AG09309 (cell line): ENCODE measurements around the gene SAXO1.

Experiments
- DNase-seq: peaks from one replicate; pipeline ENCODE4 v3.0.0-alpha.2; 2010; ENCODE audit warnings: low read depth
- H3K4me3 ChIP-seq: 2 replicates; pipeline ENCODE4 v1.5.1; 2011; ENCODE audit warnings: mild to moderate bottlenecking, low read depth, low read length, moderate library complexity; ENCODE audit not compliant: control insufficient read depth
- TF ChIP-seq, protein P1 (sequence below): IDR thresholded peaks from 2 replicates; pipeline ENCODE4 v1.5.1; 2011; ENCODE audit warnings: mild to moderate bottlenecking, low read depth, low read length, inconsistent platforms; ENCODE audit not compliant: insufficient read depth, control insufficient read depth; ENCODE audit errors: missing control alignments

The SAXO1 gene

DNA sequence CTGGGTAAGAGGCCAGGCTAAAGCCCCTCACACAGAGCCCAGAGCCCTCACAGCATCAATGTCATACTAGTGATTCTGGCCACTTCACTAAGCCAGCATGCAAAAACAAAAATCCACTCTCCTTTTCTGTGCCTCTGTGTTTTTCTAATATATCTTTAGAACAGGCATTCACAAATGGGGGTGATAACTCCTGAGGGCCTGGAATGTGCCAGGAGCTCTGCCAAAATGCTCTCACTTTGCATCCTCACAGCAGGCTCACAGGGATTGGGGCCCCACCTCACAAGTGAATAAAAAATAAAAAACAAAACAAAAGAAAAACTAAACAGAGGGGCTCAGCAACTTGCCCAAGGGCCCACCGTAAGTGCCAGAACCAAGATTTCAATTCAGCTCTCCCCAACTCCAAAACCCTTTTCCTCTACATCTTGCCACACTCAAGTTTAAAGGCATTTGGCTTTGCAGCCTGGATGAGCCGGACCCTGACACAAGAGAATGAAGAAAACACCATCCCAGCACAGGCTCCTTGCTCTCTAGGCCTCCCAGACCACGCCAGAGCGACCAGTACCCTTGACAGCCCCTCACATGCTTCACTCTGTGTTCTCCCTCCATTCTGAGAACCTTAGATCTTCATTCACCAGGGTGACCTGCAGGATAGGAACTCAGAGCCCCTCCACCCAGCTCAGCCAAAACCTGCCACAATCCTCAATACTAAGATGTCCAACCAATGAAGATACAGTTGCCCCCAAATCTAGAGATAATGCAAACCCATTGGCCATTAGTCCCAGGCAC is 51.3 kb downstream of the SAXO1 start:
- no peak overlapping the region for H3K4me3 ChIP-seq
- TF ChIP-seq, protein P1, sequence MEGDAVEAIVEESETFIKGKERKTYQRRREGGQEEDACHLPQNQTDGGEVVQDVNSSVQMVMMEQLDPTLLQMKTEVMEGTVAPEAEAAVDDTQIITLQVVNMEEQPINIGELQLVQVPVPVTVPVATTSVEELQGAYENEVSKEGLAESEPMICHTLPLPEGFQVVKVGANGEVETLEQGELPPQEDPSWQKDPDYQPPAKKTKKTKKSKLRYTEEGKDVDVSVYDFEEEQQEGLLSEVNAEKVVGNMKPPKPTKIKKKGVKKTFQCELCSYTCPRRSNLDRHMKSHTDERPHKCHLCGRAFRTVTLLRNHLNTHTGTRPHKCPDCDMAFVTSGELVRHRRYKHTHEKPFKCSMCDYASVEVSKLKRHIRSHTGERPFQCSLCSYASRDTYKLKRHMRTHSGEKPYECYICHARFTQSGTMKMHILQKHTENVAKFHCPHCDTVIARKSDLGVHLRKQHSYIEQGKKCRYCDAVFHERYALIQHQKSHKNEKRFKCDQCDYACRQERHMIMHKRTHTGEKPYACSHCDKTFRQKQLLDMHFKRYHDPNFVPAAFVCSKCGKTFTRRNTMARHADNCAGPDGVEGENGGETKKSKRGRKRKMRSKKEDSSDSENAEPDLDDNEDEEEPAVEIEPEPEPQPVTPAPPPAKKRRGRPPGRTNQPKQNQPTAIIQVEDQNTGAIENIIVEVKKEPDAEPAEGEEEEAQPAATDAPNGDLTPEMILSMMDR: no peak
- no peak for DNase-seq

DNA sequence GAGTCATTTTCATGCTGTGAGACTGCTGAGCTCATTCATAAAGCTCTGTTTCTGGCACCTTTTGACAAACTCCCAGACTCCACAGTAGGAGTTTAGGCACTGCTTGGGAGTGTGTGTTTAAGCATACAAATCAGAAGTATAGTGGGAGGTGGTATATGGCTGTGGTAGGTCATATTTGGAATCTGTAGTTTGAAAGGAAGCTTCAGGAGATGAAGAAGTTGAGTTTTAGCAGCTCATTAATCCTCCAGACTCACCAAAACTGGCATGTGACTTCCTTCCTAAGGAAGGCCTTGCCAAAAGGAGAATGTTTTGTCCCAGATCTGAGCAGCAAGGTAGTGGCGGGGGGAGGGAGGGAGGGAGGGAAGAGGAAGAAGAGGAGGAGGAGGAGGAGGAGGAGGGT is 52.8 kb downstream of the SAXO1 start:
- TF ChIP-seq, protein P1: no peak
- no peak overlapping the region for H3K4me3 ChIP-seq
- no peak for DNase-seq

DNA sequence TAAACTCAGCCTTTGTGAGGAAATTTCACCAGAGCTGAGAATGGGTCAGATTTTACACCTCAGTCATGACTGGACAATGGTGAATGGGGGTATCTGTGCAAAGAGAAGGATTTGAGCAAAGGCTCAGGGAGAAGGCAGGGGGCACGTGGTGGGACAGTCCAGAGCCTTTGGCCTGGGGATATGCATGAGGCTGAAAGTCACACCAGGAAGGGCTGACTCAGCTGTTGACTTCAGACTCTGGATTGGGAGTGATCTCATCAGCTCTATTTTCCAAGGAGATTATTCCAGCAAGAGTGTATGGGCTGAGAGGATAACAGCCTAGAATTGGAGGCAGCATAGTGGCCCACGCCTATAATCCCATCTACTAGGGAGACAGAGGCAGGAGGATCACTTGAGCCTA is 53.6 kb downstream of the SAXO1 start:
- TF ChIP-seq, protein P1: no peak
- no peak overlapping the region for H3K4me3 ChIP-seq
- DNase-seq: no peak

DNA sequence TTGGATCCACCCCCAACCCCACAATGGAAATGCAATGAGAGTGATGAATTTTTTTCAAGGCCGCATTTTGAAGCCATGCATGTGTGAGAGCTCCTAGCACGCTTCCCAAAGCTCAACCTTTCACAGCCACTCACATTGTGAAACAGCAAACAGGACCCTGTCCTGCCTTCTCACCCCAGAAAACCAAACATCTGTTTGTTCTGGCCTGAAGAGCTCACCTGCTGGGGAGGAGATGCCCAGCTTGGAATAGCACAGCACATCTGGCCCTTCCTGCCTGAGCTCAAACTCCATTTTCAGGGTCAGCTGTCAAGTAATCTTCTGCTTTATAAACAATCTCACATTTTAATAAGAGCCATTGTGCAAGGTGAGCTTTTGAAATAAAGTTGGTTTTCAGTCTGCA is 54.8 kb downstream of the SAXO1 start:
- DNase-seq: no peak
- H3K4me3 ChIP-seq: no peak overlapping the region
- TF ChIP-seq, protein P1: no peak

DNA sequence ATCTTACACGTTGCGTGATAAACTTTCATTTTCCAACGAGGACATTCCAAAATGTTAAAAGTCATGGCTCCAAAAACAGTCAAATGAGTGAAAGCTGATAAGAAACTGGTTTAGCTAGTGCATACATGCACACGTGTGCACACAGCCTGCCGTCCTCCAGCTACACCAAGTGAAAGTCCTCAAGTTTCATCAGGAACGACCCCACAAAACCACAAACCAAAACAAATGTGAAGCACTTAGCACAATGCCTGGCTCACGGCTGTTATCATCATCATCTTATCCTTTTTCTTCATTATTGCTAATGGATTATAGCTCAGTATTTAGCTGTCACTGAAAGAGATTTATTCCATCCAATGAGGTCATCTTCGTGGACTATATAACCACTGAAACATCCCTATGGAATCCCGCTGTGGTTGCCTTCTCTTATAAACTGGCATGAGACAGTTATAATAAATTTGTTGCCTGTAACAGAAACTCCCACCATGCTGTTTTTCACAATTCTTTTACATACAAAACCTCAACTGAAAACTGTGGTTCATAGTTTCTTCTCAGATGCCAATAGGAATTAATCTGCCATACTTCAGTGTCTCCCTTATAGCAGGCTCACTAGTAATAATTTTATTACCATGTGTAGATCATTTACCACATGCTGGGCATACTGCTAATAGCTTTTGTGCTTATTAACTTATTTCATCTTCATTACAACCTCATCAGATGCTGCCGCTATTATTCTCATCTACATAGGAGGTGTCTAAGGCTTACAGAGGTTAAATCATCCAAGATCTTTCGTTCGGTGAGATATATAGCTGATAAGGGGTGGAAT is 56.1 kb downstream of the SAXO1 start:
- TF ChIP-seq, protein P1: no peak
- peak; percentile 88 for DNase-seq
- peak overlapping the region; percentile 27 for H3K4me3 ChIP-seq

DNA sequence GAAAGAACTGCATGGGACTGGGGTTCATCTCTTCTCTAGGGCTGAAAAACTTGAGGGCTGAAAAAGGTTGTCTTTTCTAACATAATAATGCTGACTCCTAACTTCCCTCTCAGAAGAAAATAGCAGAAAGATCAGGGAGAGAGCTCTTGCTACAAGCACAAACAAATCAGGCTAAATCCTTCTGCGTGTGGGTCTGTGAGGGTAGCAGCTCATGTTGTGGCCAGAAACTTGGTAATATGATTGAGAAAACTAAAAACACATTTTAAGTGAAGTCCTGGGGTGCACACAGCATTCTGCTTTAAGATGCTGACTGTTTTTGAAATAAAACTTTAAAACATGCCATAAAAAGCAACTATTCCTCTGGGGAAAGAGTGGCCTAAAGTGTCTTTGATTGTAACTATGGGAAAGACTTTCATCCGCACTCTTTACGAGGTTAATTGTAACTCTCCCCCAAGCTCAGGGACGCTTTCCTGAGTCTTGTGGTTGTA is 56.7 kb downstream of the SAXO1 start:
- no peak overlapping the region; the same call in 1 of the 2 replicates for H3K4me3 ChIP-seq
- TF ChIP-seq, protein P1: no peak
- DNase-seq: no peak
